Endothelial cell of umbilical vein (primary cell): ENCODE results near the gene ZDHHC14. TPM values are rescaled to one million over a fixed set of nuclear protein-coding genes. Genes with fewer than 3 reads are reported as not detected.

Experiments
- BruUV-seq: library from RNA; stranded (reverse); fragments of 400-500 nt; replicated peaks from 2 replicates; lab custom pipeline; 2021; lab: Mats Ljungman, UMichigan
- CTCF ChIA-PET: fragments of 300-600, 350-600 bp; sonication (Branson Sonifier 250); formaldehyde crosslinking; loops from one replicate; lab custom pipeline; 2021; ENCODE audit warnings: antibody characterized with exemption, inconsistent platforms; lab: Charles Lee
- POLR2A ChIA-PET: fragments of 300-600, 350-600 bp; sonication (Branson Sonifier 250); formaldehyde crosslinking; loops from one replicate; lab custom pipeline; 2021; ENCODE audit warnings: antibody characterized with exemption, inconsistent platforms; lab: Charles Lee
- DNase-seq: peaks from one replicate; pipeline ENCODE4 v3.0.0-alpha.2; 2011; ENCODE audit warnings: low read depth, low spot score
- FAIRE-seq: peaks from 2 replicates; lab custom pipeline; 2011; peaks lifted over from hg19 to GRCh38; lab: Jason Lieb, UNC
- H2AFZ ChIP-seq: 2 replicates; pipeline ENCODE4 v1.6.0; 2012; ENCODE audit warnings: low read depth, low read length, control low read depth, inconsistent platforms
- H3K27ac ChIP-seq: 2 replicates; pipeline ENCODE4 v1.5.1; 2011; ENCODE audit warnings: low read depth, mild to moderate bottlenecking, control low read depth, low read length, moderate library complexity; ENCODE audit not compliant: insufficient read depth
- H3K27me3 ChIP-seq, 2 experiments: 2 replicates each; pipeline versions ENCODE4 v1.6.0 to v1.6.1; 2011; ENCODE audit warnings: low read length in 2 of 2, mixed read lengths in 1 of 2; ENCODE audit not compliant: control insufficient read depth in 2 of 2, insufficient read depth in 2 of 2
- H3K36me3 ChIP-seq, 2 experiments: 2 replicates in 1 of 2; 3 replicates in 1 of 2; pipeline ENCODE4 v1.5.1; 2011; ENCODE audit warnings: low read length in 2 of 2, mild to moderate bottlenecking in 1 of 2, moderate library complexity in 1 of 2; ENCODE audit not compliant: control insufficient read depth in 2 of 2, insufficient read depth in 2 of 2; ENCODE audit errors: extremely low read depth in 1 of 2
- H3K4me1 ChIP-seq: 3 replicates; pipeline ENCODE4 v1.5.1; 2011; ENCODE audit warnings: mild to moderate bottlenecking, low read length; ENCODE audit not compliant: control insufficient read depth, insufficient read depth; ENCODE audit errors: extremely low read depth
- H3K4me2 ChIP-seq: 2 replicates; pipeline ENCODE4 v1.6.1; 2011; ENCODE audit warnings: low read length, control low read depth, mixed read lengths; ENCODE audit not compliant: insufficient read depth
- H3K4me3 ChIP-seq, 3 experiments: fragments of 200-600 bp in 1 of 3; sonication (generic), shearing (Covaris generic) in 1 of 3; replicated peaks in 1 of 3; 2 replicates each; pipeline ENCODE4 v1.5.1; 2011 to 2016; ENCODE audit warnings: control low read depth in 3 of 3, low read length in 3 of 3, mild to moderate bottlenecking in 2 of 3, inconsistent platforms in 1 of 3, low read depth in 1 of 3, moderate library complexity in 1 of 3; ENCODE audit not compliant: insufficient read depth in 1 of 3
- H3K79me2 ChIP-seq: 2 replicates; pipeline ENCODE4 v1.6.0; 2012; ENCODE audit warnings: low read length, inconsistent platforms; ENCODE audit not compliant: control insufficient read depth, insufficient read depth
- H3K9ac ChIP-seq: replicated peaks from 2 replicates; pipeline ENCODE3; 2011; ENCODE audit warnings: low read length, control low read depth; ENCODE audit not compliant: insufficient read depth; ENCODE audit errors: extremely low read depth
- H3K9me1 ChIP-seq: replicated peaks from 3 replicates; pipeline ENCODE4 v1.6.0; 2011; ENCODE audit warnings: mild to moderate bottlenecking, low read length; ENCODE audit not compliant: control insufficient read depth, insufficient read depth; ENCODE audit errors: extremely low read depth
- H3K9me3 ChIP-seq: replicated peaks from 2 replicates; pipeline ENCODE4 v1.5.1; 2012; ENCODE audit warnings: low read length, inconsistent platforms; ENCODE audit not compliant: control insufficient read depth, insufficient read depth
- H4K20me1 ChIP-seq: replicated peaks from 2 replicates; pipeline ENCODE3; 2011; ENCODE audit warnings: mild to moderate bottlenecking, low read length; ENCODE audit not compliant: control insufficient read depth, insufficient read depth; ENCODE audit errors: extremely low read depth
- EZH2 ChIP-seq: IDR thresholded peaks from 2 replicates; pipeline ENCODE4 v1.6.1; 2012; ENCODE audit warnings: borderline replicate concordance, low read depth, mild to moderate bottlenecking, moderate library complexity, low read length, inconsistent platforms; ENCODE audit not compliant: severe bottlenecking
- FOS ChIP-seq: IDR thresholded peaks from 2 replicates; pipeline ENCODE4 v1.6.1; 2011; ENCODE audit warnings: mild to moderate bottlenecking, low read length, moderate library complexity, borderline replicate concordance; ENCODE audit not compliant: insufficient read depth
- GATA2 ChIP-seq: IDR thresholded peaks from 2 replicates; pipeline ENCODE4 v1.7.0; 2011; ENCODE audit warnings: low read depth, mild to moderate bottlenecking, moderate library complexity, mixed read lengths, low read length; ENCODE audit not compliant: insufficient read length, insufficient read depth
- JUN ChIP-seq: IDR thresholded peaks from 2 replicates; pipeline ENCODE4 v1.6.1; 2011; ENCODE audit warnings: borderline replicate concordance, low read depth; ENCODE audit not compliant: insufficient read length, insufficient read depth
- MAX ChIP-seq: IDR thresholded peaks from 2 replicates; pipeline ENCODE4 v1.6.1; 2011; ENCODE audit not compliant: insufficient read depth, insufficient read length
- MYC ChIP-seq: IDR thresholded peaks from one replicate; pipeline ENCODE4 v1.6.1; 2011; ENCODE audit warnings: mild to moderate bottlenecking, low read depth, low read length
- POLR2A ChIP-seq: IDR thresholded peaks from 2 replicates; pipeline ENCODE4 v1.6.1; 2012; ENCODE audit warnings: low read depth, mild to moderate bottlenecking, control low read depth, low read length
- POLR2AphosphoS5 ChIP-seq: IDR thresholded peaks from 2 replicates; pipeline ENCODE4 v1.6.1; 2012; ENCODE audit warnings: low read depth, mild to moderate bottlenecking, control low read depth, low read length, moderate library complexity; ENCODE audit not compliant: insufficient read depth
- dilution Hi-C: fragments of 300-500 bp; cut with MboI; formaldehyde crosslinking; loops from one replicate; pipeline ENCODE4 v1.15.0; 2019; ENCODE audit warnings: low sequenced_read_pairs; ENCODE audit not compliant: extremely low pct_ligation_motif_present
- intact Hi-C: fragments of 100-400 bp; cut with micrococcal nuclease; formaldehyde crosslinking; loops from one replicate; pipeline ENCODE4 v1.10.0; 2022
- polyA plus RNA-seq, 4 experiments: library from polyadenylated mRNA; depleted of rRNA in 3 of 4; stranded (reverse) in 3 of 4; unstranded in 1 of 4; fragments of >200 nt; gene quantifications; 2 replicates each; pipeline versions ENCODE4 v1.2.1 to v1.2.3, GENCODE V29; 2011 to 2012; ENCODE audit warnings: missing spikeins in 1 of 4
- total RNA-seq: library from RNA; stranded (reverse); gene quantifications from 2 replicates; pipeline ENCODE4 v1.2.3, GENCODE V29; 2021
- TF ChIP-seq, protein P1 (sequence below), 2 donors: IDR thresholded peaks; 1 replicate in 1 of 2; 2 replicates in 1 of 2; pipeline ENCODE4 v1.5.1; 2011; ENCODE audit warnings: low read length in 2 of 2, mild to moderate bottlenecking in 2 of 2, moderate library complexity in 2 of 2, control low read depth in 1 of 2, inconsistent platforms in 1 of 2, low read depth in 1 of 2; ENCODE audit not compliant: insufficient read depth in 1 of 2; ENCODE audit errors: extremely low read depth in 1 of 2

The ZDHHC14 gene
- total and polyA plus RNA-seq, 2 donors (not counting 3 experiments of a cell fraction or from before 2014, with no cell fraction given) = 23.0 to 25.6 TPM

DNA sequence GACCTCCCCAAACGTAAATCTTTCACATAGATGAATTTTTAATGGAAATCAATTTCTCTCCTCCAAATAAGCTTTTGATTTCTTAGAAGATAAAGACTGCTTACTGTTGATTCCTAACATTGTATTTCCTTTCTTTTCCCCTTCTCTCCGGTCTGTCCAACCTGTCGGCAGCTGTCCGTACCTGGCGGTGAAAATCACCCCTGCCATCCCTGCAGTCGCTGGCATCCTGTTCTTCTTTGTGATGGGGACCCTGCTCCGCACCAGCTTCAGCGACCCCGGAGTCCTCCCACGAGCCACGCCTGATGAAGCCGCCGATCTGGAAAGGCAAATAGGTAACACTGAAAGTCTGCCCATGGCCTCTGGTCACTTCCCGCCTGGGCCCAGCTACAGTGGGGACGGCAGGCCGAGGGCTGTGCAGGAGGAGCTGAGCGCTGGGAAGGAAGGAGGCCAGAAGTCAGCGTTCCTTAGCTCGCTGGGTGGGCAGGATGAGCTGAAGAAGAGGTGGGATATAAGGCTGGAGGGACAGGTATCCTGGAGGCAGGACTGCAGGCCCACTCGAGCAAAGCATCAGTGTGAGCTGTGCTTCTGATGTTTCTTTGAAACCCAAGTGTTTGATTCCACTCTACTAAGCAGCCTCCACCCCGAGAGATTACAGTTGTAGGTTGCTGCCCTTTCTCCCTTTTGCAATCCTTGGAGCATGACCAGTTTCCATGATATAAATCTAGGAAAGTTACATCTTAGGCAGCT lies 161.6 kb downstream of the ZDHHC14 start:
- no peaks in the 10 kb centered on the region for H3K9me1 ChIP-seq
- dilution Hi-C loops (no loop called here), intact Hi-C loops (no loop called here)
- H3K36me3 ChIP-seq = peaks cover 4 to 8% of the 10 kb centered on the region in 2 experiments
- no peak overlapping the region for H3K4me3 ChIP-seq
- no TSS peak for BruUV-seq
- H3K9ac ChIP-seq = no peak overlapping the region
- no peaks in the 10 kb centered on the region for H3K4me1 ChIP-seq
- no peak overlapping the region for H3K27ac ChIP-seq
- H3K27me3 ChIP-seq = no peaks in the 10 kb centered on the region
- ChIA-PET CTCF (interaction anchor here (0.9 kb wide), 1 partner anchor 13 kb away, joined by 3 read pairs; no protein-coding TSS in a partner anchor), POLR2A (no interaction called here)
- FAIRE-seq = peak; percentile 28
- no peaks in the 10 kb centered on the region for H3K9me3 ChIP-seq
- H2AFZ ChIP-seq = no peak overlapping the region
- H4K20me1 ChIP-seq = no peaks in the 10 kb centered on the region
- TF ChIP-seq FOS = no peak
- TF ChIP-seq MAX = no peak
- TF ChIP-seq POLR2A = no peak
- TF ChIP-seq GATA2 = no peak
- no peak for TF ChIP-seq POLR2AphosphoS5
- TF ChIP-seq, protein P1, sequence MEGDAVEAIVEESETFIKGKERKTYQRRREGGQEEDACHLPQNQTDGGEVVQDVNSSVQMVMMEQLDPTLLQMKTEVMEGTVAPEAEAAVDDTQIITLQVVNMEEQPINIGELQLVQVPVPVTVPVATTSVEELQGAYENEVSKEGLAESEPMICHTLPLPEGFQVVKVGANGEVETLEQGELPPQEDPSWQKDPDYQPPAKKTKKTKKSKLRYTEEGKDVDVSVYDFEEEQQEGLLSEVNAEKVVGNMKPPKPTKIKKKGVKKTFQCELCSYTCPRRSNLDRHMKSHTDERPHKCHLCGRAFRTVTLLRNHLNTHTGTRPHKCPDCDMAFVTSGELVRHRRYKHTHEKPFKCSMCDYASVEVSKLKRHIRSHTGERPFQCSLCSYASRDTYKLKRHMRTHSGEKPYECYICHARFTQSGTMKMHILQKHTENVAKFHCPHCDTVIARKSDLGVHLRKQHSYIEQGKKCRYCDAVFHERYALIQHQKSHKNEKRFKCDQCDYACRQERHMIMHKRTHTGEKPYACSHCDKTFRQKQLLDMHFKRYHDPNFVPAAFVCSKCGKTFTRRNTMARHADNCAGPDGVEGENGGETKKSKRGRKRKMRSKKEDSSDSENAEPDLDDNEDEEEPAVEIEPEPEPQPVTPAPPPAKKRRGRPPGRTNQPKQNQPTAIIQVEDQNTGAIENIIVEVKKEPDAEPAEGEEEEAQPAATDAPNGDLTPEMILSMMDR (IDR thresholded peaks at IDR 0.05; ENCODE audit: extremely low read depth in 1 of 2, insufficient read depth in 1 of 2, low read depth in 1 of 2, low read length in 2 of 2) = no peak
- no peak for TF ChIP-seq JUN
- no peak for TF ChIP-seq EZH2
- no peak for TF ChIP-seq MYC
- H3K4me2 ChIP-seq = no peak overlapping the region
- no peaks in the 10 kb centered on the region for H3K79me2 ChIP-seq
- no peak for DNase-seq
